WI38 (cell line): Measurements from ENCODE around the gene CCDC137.

Experiments used
- H3K4me3 ChIP-seq: 2 replicates; pipeline ENCODE4 v1.5.1; 2011; ENCODE audit warnings: low read depth, mild to moderate bottlenecking, control low read depth, low read length
- TF ChIP-seq, protein P1 (sequence below): IDR thresholded peaks from 2 replicates; pipeline ENCODE4 v1.5.1; 2012; ENCODE audit warnings: low read depth, mild to moderate bottlenecking, control low read depth, low read length

Gene CCDC137

DNA sequence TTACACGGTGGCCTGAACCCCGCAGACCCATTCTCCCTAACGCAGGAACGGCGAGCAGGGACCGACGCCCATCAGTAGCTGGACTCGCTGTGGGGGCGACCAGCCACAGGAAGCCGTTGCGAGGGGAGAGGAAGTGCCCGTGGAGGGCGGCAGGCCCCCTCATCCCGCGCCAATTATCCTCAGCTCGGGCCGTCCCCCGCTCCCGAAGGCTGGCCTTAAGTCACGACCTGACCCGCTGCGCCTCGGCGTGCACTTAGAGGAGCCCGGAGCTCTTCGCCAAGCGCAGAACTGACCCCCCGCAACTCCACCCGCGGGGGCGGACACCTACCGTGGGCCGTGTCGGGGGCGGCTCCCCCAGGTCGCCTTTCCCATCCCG lies 16.7 kb downstream of the CCDC137 start:
- peak overlapping the region; percentile 96 for H3K4me3 ChIP-seq
- TF ChIP-seq, protein P1, sequence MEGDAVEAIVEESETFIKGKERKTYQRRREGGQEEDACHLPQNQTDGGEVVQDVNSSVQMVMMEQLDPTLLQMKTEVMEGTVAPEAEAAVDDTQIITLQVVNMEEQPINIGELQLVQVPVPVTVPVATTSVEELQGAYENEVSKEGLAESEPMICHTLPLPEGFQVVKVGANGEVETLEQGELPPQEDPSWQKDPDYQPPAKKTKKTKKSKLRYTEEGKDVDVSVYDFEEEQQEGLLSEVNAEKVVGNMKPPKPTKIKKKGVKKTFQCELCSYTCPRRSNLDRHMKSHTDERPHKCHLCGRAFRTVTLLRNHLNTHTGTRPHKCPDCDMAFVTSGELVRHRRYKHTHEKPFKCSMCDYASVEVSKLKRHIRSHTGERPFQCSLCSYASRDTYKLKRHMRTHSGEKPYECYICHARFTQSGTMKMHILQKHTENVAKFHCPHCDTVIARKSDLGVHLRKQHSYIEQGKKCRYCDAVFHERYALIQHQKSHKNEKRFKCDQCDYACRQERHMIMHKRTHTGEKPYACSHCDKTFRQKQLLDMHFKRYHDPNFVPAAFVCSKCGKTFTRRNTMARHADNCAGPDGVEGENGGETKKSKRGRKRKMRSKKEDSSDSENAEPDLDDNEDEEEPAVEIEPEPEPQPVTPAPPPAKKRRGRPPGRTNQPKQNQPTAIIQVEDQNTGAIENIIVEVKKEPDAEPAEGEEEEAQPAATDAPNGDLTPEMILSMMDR = no peak

DNA sequence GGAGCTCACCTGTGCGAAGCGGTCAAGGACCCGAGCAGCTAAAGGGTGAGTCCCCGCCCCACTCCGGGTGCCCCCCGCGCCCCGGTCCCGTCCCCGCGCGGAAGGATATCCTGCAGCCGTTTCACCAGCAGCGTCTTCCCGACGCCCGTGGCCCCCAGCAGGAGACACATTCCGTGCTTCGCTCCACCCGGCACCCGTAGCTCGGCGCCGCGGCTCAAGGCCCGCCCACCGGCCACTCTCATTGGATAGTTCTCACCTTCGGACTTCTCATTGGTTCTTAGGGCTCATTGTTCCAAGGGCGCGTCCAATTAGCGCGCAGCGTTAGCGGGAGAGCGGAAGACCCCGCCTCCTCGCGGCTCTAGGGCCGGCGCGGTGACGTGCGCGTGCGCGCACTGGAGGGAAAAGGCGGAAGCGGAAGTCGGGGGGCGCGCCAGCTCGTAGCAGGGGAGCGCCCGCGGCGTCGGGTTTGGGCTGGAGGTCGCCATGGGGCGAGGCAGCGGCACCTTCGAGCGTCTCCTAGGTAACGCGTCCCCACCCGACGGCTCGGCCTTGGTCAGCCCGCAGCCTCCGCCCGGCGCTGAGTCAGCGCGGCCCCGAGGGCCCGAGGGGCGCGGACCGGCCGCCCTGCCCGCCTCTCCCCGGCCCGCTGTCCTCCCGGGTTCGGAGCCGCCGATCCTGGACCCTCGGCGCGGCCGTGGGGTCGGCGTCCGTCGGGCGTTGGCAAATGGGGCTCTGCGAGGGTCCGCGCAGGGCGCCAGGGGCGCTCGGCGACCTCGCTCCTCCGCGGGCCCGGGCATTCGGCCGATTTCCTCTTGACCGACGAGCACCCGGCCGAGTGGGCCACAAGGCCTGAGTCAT lies 17.3 kb downstream of the CCDC137 start, which contains the start of the genes ARL16 and HGS:
ARL16 (minus strand) TSS at position 214 of the 858 bp plus-strand sequence; CDS start at position 170, 44 bp downstream.
HGS (plus strand) TSS at position 428 of the 858 bp plus-strand sequence; CDS start at position 484, 56 bp downstream.
- TF ChIP-seq, protein P1 = no peak
- H3K4me3 ChIP-seq = peak within 1 kb of the TSS; percentile 96

DNA sequence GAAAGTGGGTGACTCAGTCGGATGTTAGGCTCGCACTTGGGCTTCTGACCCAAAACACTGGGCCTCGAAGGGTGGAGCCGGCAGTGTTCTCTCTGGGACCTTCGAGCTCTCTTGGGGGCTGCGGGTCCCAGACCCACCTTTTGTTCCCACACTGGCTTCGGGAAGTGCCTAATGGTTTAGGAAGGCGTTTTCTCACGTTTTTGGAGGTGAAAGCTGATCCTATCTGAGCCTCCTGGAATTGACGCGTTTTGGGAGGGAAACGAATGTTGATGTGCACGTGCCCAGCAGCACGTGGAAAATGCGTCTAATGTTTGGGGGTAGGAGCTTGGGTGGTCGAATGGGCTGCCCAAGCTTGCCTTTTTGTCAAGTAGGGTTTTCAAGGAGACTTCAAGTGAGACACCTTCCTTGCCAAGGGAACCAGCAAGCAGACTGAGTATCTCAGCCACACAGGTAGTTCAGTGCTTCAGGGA lies 17.9 kb downstream of the CCDC137 start:
- TF ChIP-seq, protein P1 = no peak

DNA sequence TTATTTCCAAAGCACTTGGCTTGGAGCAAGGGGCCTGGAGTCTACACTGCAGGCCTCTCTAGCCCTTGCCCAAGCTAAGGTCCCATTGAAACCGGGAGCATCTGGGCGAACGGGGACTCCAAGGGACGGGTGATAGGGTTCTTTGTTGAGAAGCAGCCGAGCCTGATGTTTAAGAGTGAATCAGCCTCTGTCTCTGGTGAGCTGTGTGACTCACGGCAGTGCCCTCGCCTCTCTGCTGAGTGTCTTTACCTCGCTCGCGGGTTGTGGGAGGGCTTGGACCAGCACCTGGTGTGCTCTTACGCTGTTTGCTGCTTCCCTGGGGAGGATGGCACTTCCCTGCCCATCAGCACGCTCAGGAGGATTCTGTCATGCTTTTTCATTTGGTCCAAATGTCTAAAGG lies 18.6 kb downstream of the CCDC137 start:
- H3K4me3 ChIP-seq = peak overlapping the region; percentile 96
- TF ChIP-seq, protein P1 = no peak

More for the DNA sequence above, 17.9 kb downstream of the CCDC137 start:
- peak overlapping the region; percentile 96 for H3K4me3 ChIP-seq

DNA sequence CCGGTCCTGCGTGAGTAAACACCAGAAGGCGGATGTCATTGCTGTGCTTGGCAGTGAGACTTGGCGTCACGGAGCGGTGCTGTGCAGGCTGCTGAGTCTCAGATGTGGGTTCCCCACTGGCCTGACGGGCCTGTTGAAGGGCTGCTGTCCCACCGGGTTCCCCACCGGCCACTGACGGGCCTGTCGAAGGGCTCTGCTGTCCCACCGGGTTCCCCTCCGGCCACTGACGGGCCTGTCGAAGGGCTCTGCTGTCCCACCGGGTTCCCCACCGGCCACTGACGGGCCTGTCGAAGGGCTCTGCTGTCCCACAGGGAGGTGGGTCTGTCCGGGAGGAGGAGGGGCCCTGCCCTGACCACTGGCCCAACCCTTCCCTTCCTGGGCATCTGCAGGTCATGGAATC lies 20.1 kb downstream of the CCDC137 start:
- TF ChIP-seq, protein P1 = no peak
- H3K4me3 ChIP-seq = no peak overlapping the region

DNA sequence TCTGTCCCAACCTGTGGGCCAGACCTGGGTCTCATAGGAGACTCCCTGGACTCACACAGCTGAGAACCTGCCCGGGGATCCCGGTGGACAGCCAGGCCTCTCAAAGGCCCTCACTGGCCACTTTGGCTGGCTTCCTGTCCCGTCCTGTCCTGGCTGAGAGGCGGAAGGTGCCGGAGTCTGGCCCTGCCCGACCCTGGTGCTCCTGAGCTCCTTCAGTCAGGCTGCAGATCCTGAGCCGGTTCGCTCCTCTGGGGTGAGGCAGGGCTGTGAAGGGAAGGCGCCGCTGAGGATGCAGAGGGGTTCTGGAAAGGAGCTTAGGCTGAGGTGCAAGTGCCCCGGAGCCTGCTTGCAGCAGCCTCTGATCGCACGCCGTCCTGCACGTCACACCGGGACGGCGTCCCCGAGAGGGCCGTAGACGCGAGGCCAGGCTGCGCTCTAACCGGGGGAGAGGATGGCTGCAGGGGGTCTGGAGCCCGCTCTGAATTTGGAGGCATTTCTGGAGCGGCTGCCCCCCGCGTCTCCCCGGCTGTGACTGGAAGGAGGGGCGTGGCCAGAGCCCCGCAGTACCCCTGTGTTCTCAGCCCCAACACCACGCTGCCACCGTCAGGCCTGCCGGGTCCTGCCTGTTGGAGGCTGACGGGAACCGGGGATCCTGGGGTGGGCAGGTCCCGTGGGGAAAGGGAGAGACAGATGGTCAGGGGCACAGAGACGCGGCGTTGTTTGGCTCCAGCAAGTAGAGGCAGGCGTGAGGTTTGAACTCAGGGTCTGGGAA lies 21.4 kb downstream of the CCDC137 start:
- H3K4me3 ChIP-seq = no peak overlapping the region
- TF ChIP-seq, protein P1 = no peak
